ENCODE data around the gene PRKD1.

DNA sequence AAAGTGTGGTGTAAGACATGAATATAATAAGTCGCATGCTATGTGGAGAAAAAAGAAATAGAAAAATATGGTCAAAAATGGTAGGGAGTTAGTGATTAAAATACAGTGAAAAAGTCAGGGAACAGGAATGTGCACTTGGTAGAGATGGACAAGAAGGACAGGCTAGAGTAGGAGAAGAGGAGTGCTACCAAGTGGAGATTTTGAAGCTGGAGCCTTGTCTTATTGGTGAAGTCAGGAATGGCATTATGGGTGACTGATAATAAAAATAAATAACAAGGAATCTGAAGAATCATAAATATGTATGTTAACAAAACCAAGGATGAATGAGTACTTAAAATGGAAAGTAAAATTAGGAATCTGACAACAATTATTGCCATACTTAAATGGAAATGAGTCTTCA lies 204.8 kb downstream of the PRKD1 start:
- TF ChIP-seq CTCF (IDR thresholded peaks at IDR 0.05) (no peak), SMC3 (IDR thresholded peaks at IDR 0.05; ENCODE audit: low read depth, low read length) (no peak), EP300 (IDR thresholded peaks at IDR 0.05; ENCODE audit: borderline replicate concordance in 1 of 2, low read depth in 1 of 2, low read length in 1 of 2) (no peak), PBX3 (IDR thresholded peaks at IDR 0.05) (no peak), MAX (IDR thresholded peaks at IDR 0.05; ENCODE audit: low read depth) (no peak), GABPA (IDR thresholded peaks at IDR 0.05; ENCODE audit: low read depth) (no peak), JUND (IDR thresholded peaks at IDR 0.05) (no peak)
- TF ChIP-seq, protein P1, sequence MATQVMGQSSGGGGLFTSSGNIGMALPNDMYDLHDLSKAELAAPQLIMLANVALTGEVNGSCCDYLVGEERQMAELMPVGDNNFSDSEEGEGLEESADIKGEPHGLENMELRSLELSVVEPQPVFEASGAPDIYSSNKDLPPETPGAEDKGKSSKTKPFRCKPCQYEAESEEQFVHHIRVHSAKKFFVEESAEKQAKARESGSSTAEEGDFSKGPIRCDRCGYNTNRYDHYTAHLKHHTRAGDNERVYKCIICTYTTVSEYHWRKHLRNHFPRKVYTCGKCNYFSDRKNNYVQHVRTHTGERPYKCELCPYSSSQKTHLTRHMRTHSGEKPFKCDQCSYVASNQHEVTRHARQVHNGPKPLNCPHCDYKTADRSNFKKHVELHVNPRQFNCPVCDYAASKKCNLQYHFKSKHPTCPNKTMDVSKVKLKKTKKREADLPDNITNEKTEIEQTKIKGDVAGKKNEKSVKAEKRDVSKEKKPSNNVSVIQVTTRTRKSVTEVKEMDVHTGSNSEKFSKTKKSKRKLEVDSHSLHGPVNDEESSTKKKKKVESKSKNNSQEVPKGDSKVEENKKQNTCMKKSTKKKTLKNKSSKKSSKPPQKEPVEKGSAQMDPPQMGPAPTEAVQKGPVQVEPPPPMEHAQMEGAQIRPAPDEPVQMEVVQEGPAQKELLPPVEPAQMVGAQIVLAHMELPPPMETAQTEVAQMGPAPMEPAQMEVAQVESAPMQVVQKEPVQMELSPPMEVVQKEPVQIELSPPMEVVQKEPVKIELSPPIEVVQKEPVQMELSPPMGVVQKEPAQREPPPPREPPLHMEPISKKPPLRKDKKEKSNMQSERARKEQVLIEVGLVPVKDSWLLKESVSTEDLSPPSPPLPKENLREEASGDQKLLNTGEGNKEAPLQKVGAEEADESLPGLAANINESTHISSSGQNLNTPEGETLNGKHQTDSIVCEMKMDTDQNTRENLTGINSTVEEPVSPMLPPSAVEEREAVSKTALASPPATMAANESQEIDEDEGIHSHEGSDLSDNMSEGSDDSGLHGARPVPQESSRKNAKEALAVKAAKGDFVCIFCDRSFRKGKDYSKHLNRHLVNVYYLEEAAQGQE (IDR thresholded peaks at IDR 0.05; ENCODE audit: low read depth, low read length), result no peak

Measured in SK-N-SH (cell line).